AML-193 (cell line): ENCODE results near the gene SMIM11.
"Not testable (repeated sequence)": the region's sequence is repeated elsewhere in the genome, so short reads cannot be mapped to it uniquely, and the experiment has no call there.

Source experiments
- DNase-seq, 2 experiments: peaks; one replicate each; lab custom pipeline; 2025; lab: John Stamatoyannopoulos, UW

SMIM11 gene

DNA sequence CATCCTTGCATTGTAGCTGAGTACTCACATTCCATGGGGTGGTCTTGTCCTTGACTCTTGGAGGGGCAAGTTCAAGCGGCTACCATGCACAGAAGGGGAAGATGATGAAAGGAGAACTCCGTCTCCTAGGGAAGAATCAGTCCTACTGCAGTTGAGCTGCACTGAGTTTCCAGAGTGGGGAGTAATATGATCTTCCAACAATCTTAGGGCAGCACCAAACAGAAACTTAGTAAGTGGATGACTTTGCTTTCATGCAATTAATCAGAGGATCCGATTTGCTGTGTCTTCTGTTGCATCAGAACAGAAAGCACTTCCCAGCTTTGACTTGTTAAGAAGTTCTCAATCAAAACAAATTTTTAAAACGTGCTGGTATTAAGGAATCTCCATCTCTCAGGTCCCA is 48.5 kb downstream of the SMIM11 start, which contains the start of gene SMIM34:
Gene SMIM34 (minus strand): TSS at position 147 of the 400 bp plus-strand sequence. CDS start 112 bp downstream, at position 35.
- DNase-seq = not testable (repeated sequence)

DNA sequence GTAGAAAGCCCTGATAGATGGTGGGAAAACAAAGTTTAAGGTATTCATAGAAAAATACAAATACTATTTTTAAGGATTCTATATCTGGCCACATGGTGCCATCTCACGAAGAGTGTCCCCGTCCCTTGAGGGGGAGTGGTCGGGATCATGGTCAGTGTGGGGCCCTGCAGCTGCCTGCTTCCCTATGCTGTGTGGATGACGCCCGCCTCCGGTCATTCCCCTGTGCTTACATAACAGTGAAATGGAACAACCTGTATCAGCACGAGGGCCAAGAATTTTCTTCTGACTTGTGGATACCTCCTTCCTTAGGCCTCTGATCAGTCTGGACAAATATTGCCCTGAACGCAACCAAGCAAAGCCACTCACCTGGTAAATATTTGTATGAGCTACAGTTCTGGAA is 52.0 kb downstream of the SMIM11 start:
- DNase-seq = not testable (repeated sequence)

DNA sequence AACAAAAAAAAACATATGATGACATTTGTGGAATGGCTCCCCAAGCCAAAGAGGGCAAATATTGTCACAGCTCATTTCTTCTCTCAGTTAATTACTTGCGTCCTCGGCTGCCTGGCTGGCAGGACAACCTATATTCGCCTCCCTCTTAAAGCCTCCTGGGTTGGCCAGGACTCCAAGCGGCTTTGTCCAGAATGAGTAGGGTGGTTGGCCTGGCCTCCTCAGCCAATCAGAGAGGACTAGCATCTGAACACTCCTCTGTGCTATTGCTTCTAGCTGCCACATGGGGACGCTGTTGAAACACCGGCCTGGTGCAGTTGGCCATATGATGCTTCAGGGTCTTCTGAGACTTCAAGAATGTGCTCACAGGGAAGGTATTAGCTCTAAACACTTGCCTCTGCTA is 53.1 kb downstream of the SMIM11 start:
- DNase-seq = not testable (repeated sequence)

DNA sequence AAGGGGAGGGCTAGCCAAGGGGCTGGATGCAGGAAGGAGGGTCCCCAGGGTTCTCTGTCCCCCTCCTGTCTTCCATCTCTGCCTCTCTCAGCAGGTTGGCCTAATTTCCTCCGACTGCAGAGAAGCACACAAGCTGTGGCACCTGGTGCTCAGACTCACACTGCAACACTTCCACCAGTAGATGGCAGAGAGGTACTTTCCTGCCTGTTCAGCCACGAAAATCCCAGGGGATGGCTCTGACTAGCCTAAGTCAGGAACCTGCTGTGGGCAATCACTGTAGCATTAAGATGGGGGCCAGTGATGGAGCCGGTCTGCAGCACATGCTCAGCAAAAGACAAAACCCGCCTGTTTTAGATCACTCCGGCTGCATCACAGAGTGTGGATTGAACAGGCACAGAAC is 54.4 kb downstream of the SMIM11 start:
- DNase-seq = not testable (repeated sequence)
